Glomerular visceral epithelial cell (primary cell): ENCODE results near the gene SERTM2.
A peak's percentile ranks its signal among the peaks of the same experiment; 100 is the strongest.
"Not testable (repeated sequence)": the region's sequence is repeated elsewhere in the genome, so short reads cannot be mapped to it uniquely, and the experiment has no call there.

ENCODE experiments used
- DNase-seq: peaks from one replicate; pipeline ENCODE4 v3.0.0-alpha.2; 2016; ENCODE audit errors: extremely low spot score

Gene SERTM2

GRCh38 chrX:111511477-111511876 is at the start of gene SERTM2:
Gene SERTM2 (plus strand): TSS chrX:111511645. CDS start chrX:111518858, 7,213 bp downstream.
- DNase-seq: no peak

GRCh38 chrX:111465669-111466068 is 45.8 kb upstream of the SERTM2 start:
- no peak for DNase-seq

- DNase-seq: no peak
Observed at GRCh38 chrX:111467896-111468295, 43.5 kb upstream of the SERTM2 start.

GRCh38 chrX:111470681-111471403 is 40.6 kb upstream of the SERTM2 start:
- DNase-seq: no peak

- DNase-seq: no peak
Observed at GRCh38 chrX:111481896-111482295, 29.5 kb upstream of the SERTM2 start.

- DNase-seq: no peak
Observed at GRCh38 chrX:111483135-111483534, 28.3 kb upstream of the SERTM2 start.

- no peak for DNase-seq
Observed at GRCh38 chrX:111483881-111484280, 27.6 kb upstream of the SERTM2 start.

- DNase-seq: no peak
Observed at GRCh38 chrX:111490688-111491087, 20.8 kb upstream of the SERTM2 start.

GRCh38 chrX:111492085-111492484 is 19.4 kb upstream of the SERTM2 start:
- no peak for DNase-seq

GRCh38 chrX:111498538-111499103 is 12.8 kb upstream of the SERTM2 start:
- no peak for DNase-seq

GRCh38 chrX:111503485-111503993 is 7.9 kb upstream of the SERTM2 start:
- no peak for DNase-seq

- no peak for DNase-seq
Observed at GRCh38 chrX:111504941-111505340, 6.5 kb upstream of the SERTM2 start.

GRCh38 chrX:111505783-111506182 is 5.7 kb upstream of the SERTM2 start:
- DNase-seq: no peak

GRCh38 chrX:111506826-111507225 is 4.6 kb upstream of the SERTM2 start:
- DNase-seq: no peak

GRCh38 chrX:111507933-111508332 is 3.5 kb upstream of the SERTM2 start:
- DNase-seq: no peak

- DNase-seq: no peak
Observed at GRCh38 chrX:111515298-111515697, 3.9 kb downstream of the SERTM2 start.

GRCh38 chrX:111518667-111519066 is 7.2 kb downstream of the SERTM2 start:
- no peak for DNase-seq

- peak; percentile 31 for DNase-seq
Observed at GRCh38 chrX:111519215-111519614, 7.8 kb downstream of the SERTM2 start.

GRCh38 chrX:111520506-111520905 is 9.1 kb downstream of the SERTM2 start:
- no peak for DNase-seq

- no peak for DNase-seq
Observed at GRCh38 chrX:111521169-111521568, 9.7 kb downstream of the SERTM2 start.

- DNase-seq: no peak
Observed at GRCh38 chrX:111543212-111543741, 31.8 kb downstream of the SERTM2 start.

GRCh38 chrX:111549235-111549634 is 37.8 kb downstream of the SERTM2 start:
- DNase-seq: not testable (repeated sequence)

- no peak for DNase-seq
Observed at GRCh38 chrX:111555406-111555958, 44.0 kb downstream of the SERTM2 start.
